GM12878 (cell line): ENCODE results near the gene NHLRC4. TPM values are rescaled to one million over a fixed set of nuclear protein-coding genes. Genes with fewer than 3 reads are reported as not detected.

ENCODE experiments used
- ATAC-seq: fragments of 200-7000 bp; cut with Tn5 transposase; 3 replicates; pipeline ENCODE4 v1.9.1; 2020; ENCODE audit warnings: mild to moderate bottlenecking, moderate library complexity
- BruUV-seq: library from RNA; stranded (reverse); fragments of 400-500 nt; replicated peaks from 2 replicates; lab custom pipeline; 2021; lab: Mats Ljungman, UMichigan
- CTCF ChIA-PET: fragments of 300-600 bp; sonication (Branson Sonifier 250); formaldehyde crosslinking; extraction: SDS; loops from one replicate; lab custom pipeline; 2021; ENCODE audit warnings: inconsistent platforms; lab: Yijun Ruan, JAX
- POLR2A ChIA-PET: fragments of 350-600 bp; formaldehyde crosslinking; extraction: SDS; loops from one replicate; lab custom pipeline; 2021; ENCODE audit warnings: inconsistent platforms; lab: Charles Lee
- RAD21 ChIA-PET: fragments of 300-600 bp; sonication (Branson Sonifier 250); formaldehyde crosslinking; loops from one replicate; lab custom pipeline; 2023; ENCODE audit warnings: antibody characterized with exemption; ENCODE audit not compliant: unreplicated experiment; lab: Charles Lee
- SMC1A ChIA-PET: fragments of 300-600 bp; sonication (Branson Sonifier 250); formaldehyde crosslinking; loops from one replicate; lab custom pipeline; 2023; ENCODE audit not compliant: unreplicated experiment, uncharacterized antibody; lab: Charles Lee
- DNase-seq: peaks from one replicate; pipeline ENCODE4 v3.0.0-alpha.2; 2011; ENCODE audit warnings: low read depth, low spot score
- FAIRE-seq: peaks from 3 replicates; lab custom pipeline; 2011; peaks lifted over from hg19 to GRCh38; lab: Jason Lieb, UNC
- H2AFZ ChIP-seq: 2 replicates; pipeline ENCODE4 v1.6.0; 2011; ENCODE audit warnings: low read depth, low read length, control low read depth; ENCODE audit not compliant: control insufficient read depth
- H3K27ac ChIP-seq: 2 replicates; pipeline ENCODE4 v1.5.1; 2011; ENCODE audit warnings: control low read depth; ENCODE audit not compliant: control insufficient read depth, insufficient read depth
- H3K27me3 ChIP-seq, 2 experiments: replicated peaks in 1 of 2; 2 replicates each; pipeline versions ENCODE4 v1.6.0 to v1.6.1; 2011; ENCODE audit warnings: low read length in 1 of 2; ENCODE audit not compliant: control insufficient read depth in 2 of 2, insufficient read depth in 2 of 2
- H3K36me3 ChIP-seq, 2 experiments: 2 replicates each; pipeline ENCODE4 v1.5.1; 2011; ENCODE audit warnings: low read length in 1 of 2; ENCODE audit not compliant: control insufficient read depth in 2 of 2, insufficient read depth in 2 of 2
- H3K4me1 ChIP-seq: 2 replicates; pipeline ENCODE4 v1.6.1; 2011; ENCODE audit warnings: mild to moderate bottlenecking, low read length, moderate library complexity, mixed read lengths; ENCODE audit not compliant: control insufficient read depth, insufficient read depth
- H3K4me2 ChIP-seq: 2 replicates; pipeline ENCODE4 v1.6.0; 2011; ENCODE audit warnings: control low read depth; ENCODE audit not compliant: control insufficient read depth, insufficient read depth
- H3K4me3 ChIP-seq: fragments of 200-600 bp; sonication (generic); 2 replicates; pipeline ENCODE4 v1.5.1; 2016
- H3K79me2 ChIP-seq: 2 replicates; pipeline ENCODE4 v1.6.0; 2011; ENCODE audit warnings: low read length; ENCODE audit not compliant: control insufficient read depth, insufficient read depth
- H3K9ac ChIP-seq: 2 replicates; pipeline ENCODE4 v1.8.0; 2011; ENCODE audit warnings: low read length, control low read depth, mixed read lengths; ENCODE audit not compliant: control insufficient read depth, insufficient read depth
- H3K9me3 ChIP-seq: replicated peaks from 3 replicates; pipeline ENCODE4 v1.5.1; 2011; ENCODE audit warnings: mild to moderate bottlenecking, low read length; ENCODE audit not compliant: control insufficient read depth, insufficient read depth
- H4K20me1 ChIP-seq: 2 replicates; pipeline ENCODE4 v1.6.0; 2011; ENCODE audit not compliant: control insufficient read depth, insufficient read depth
- IKZF2 ChIP-seq, 2 experiments: fragments of 450-650 bp; IDR thresholded peaks; 2 replicates each; pipeline ENCODE4 v1.6.1; 2017; ENCODE audit warnings: mild to moderate bottlenecking in 2 of 2, moderate library complexity in 2 of 2
- KLF5 ChIP-seq: fragments of 450-650 bp; IDR thresholded peaks from 2 replicates; pipeline ENCODE4 v1.6.1; 2014; ENCODE audit warnings: mild to moderate bottlenecking; ENCODE audit not compliant: partially characterized antibody
- NFYB ChIP-seq: IDR thresholded peaks from 2 replicates; pipeline ENCODE4 v1.6.1; 2011; ENCODE audit warnings: low read depth, mild to moderate bottlenecking, low read length, improper control_type of control experiment, moderate library complexity; ENCODE audit not compliant: insufficient read depth
- NKRF ChIP-seq: fragments of 450-650 bp; conservative IDR thresholded peaks from 2 replicates; pipeline ENCODE4 v1.6.1; 2017; ENCODE audit warnings: mild to moderate bottlenecking, moderate library complexity
- PKNOX1 ChIP-seq: fragments of 450-650 bp; IDR thresholded peaks from 2 replicates; pipeline ENCODE4 v1.6.1; 2016; ENCODE audit warnings: mild to moderate bottlenecking
- RAD51 ChIP-seq: fragments of 450-650 bp; IDR thresholded peaks from 2 replicates; pipeline ENCODE4 v1.6.1; 2016; ENCODE audit warnings: moderate library complexity, mild to moderate bottlenecking, inconsistent platforms
- ZBTB11 ChIP-seq: fragments of 450-650 bp; formaldehyde crosslinking; IDR thresholded peaks from 2 replicates; pipeline ENCODE4 v1.5.0; 2022; ENCODE audit warnings: mild to moderate bottlenecking, missing genetic modification characterization
- ZNF217 ChIP-seq: fragments of 450-650 bp; IDR thresholded peaks from 2 replicates; pipeline ENCODE4 v1.6.1; 2017; ENCODE audit warnings: antibody characterized with exemption, mild to moderate bottlenecking
- ZZZ3 ChIP-seq: IDR thresholded peaks from 2 replicates; pipeline ENCODE4 v1.6.1; 2011; ENCODE audit warnings: low read depth; ENCODE audit not compliant: control insufficient read depth, insufficient read length
- WGBS: methylation state at CpG from one replicate; pipeline ENCODE4 v1.1.6; 2016; ENCODE audit warnings: low lambda C conversion rate; ENCODE audit not compliant: insufficient replicate concordance, insufficient coverage; ENCODE audit errors: missing lambda C conversion rate; 5-methylcytosine and 5-hydroxymethylcytosine counted together
- in situ Hi-C: fragments of 300-500 bp; cut with MboI; formaldehyde crosslinking; loops from 9 replicates; pipeline ENCODE4 v1.14.3; 2018; ENCODE audit warnings: mixed read lengths
- intact Hi-C: fragments of 100-400 bp; cut with micrococcal nuclease; formaldehyde crosslinking; loops from one replicate; pipeline ENCODE4 v1.14.2; 2022; ENCODE audit not compliant: unreplicated experiment
- polyA plus RNA-seq, 11 experiments: library from polyadenylated mRNA; depleted of rRNA in 4 of 11; unstranded in 6 of 11; stranded (reverse) in 5 of 11; fragments of >200 nt; fragmentation: Nextera tagmentation in 4 of 11; fragmentation: Illumina TruSeq in 1 of 11; extraction: Ambion mirVana in 4 of 11; extraction: Trizol in 1 of 11; gene quantifications; 1 replicate in 1 of 11; 2 replicates in 10 of 11; pipeline versions ENCODE4 v1.2.1 to v1.2.3, GENCODE V29; 2011 to 2016; ENCODE audit warnings: inconsistent platforms in 2 of 11, missing spikeins in 2 of 11, low read depth in 1 of 11
- total RNA-seq, 4 experiments: library from RNA; depleted of rRNA in 3 of 4; stranded (reverse); fragments of >200 nt in 3 of 4; fragmentation: Illumina TruSeq in 1 of 4; extraction: Trizol in 1 of 4; gene quantifications; 2 replicates each; pipeline versions ENCODE4 v1.2.1 to v1.2.3, GENCODE V29; 2013 to 2021

NHLRC4 gene
- total and polyA plus RNA-seq, 10 of the 15 experiments (the other 5 are each of a cell fraction or from before 2014, with no cell fraction given), result 0.07 to 1.1 (median 0.57) TPM; not detected in 3

GRCh38 chr16:588889-589657 lies 22.3 kb downstream of the NHLRC4 start (continued):
- TF ChIP-seq ZBTB11 (CRISPR knock-in tag), result no peak

- ChIA-PET CTCF (interaction anchor here (0.6 kb wide), 1 partner anchor 105 kb away, joined by 3 read pairs; no protein-coding TSS in a partner anchor), SMC1A (no interaction called here), RAD21 (no interaction called here), POLR2A (interaction anchor here (1.3 kb wide), 1 partner anchor 61 kb away, joined by 3 read pairs; no protein-coding TSS in a partner anchor)
- Histone ChIP-seq H3K27ac (peak within 1 kb of the TSS; percentile 85), H3K9ac (peak within 1 kb of the TSS; percentile 87), H2AFZ (peak within 1 kb of the TSS; percentile 87), H3K79me2 (peaks cover 28% of the 10 kb centered on the region), H3K4me2 (peak within 1 kb of the TSS; percentile 96), H3K9me3 (no peaks in the 10 kb centered on the region), H3K4me3 (peak within 1 kb of the TSS; percentile 94), H4K20me1 (no peaks in the 10 kb centered on the region), H3K4me1 (peaks cover 15% of the 10 kb centered on the region), H3K27me3 (no peaks in the 10 kb centered on the region), H3K36me3 (no peaks in the 10 kb centered on the region)
- ATAC-seq (peak; percentile 92), FAIRE-seq (peak; percentile 98), DNase-seq (peak; percentile 82)
- in situ Hi-C loops, result no loop called here
- no TSS peak for BruUV-seq
- WGBS, result 1% methylated on average over 25 of the region's 67 CpGs
- intact Hi-C loops, result loop anchor here (1.0 kb wide), 1 partner anchor 47 kb away; the partner anchor contains the start of gene METTL26
- peak; percentile 21 to 71; a peak in 3 of 4 replicates for TF ChIP-seq IKZF2 (IDR thresholded peaks at IDR 0.05)
- no peak for TF ChIP-seq ZNF217
- no peak for TF ChIP-seq ZBTB11 (CRISPR knock-in tag)
- no peak for TF ChIP-seq ZZZ3
- TF ChIP-seq RAD51, result no peak
- TF ChIP-seq NKRF, result no peak
- peak; percentile 92 for TF ChIP-seq NFYB
- peak; percentile 100 for TF ChIP-seq PKNOX1
- TF ChIP-seq KLF5, result no peak
Measured at GRCh38 chr16:589658-590187, 22.9 kb downstream of the NHLRC4 start, which contains the start of gene RAB40C. TSS of gene RAB40C (plus strand) at chr16:590066. CDS start at chr16:590292, 226 bp downstream.
